Heart left ventricle (tissue), 16 donors: ENCODE results near the gene CEP170. TPM values are rescaled to one million over a fixed set of nuclear protein-coding genes. Genes with fewer than 3 reads are reported as not detected.

Source experiments
- ATAC-seq, 4 donors: fragments of 200-7000 bp; cut with Tn5 transposase; one replicate each; pipeline ENCODE4 v1.9.1; 2020 to 2022; ENCODE audit warnings: moderate library complexity in 4 of 4, mild to moderate bottlenecking in 3 of 4, moderate number of reproducible peaks in 1 of 4
- DNase-seq, 5 donors: peaks; one replicate each; pipeline ENCODE4 v3.0.0-alpha.2; 2020
- H3K27ac ChIP-seq, 12 donors: fragments of 200-600 bp; sonication (generic) in 4 of 12; one replicate each; pipeline versions ENCODE4 v1.5.0 to v1.8.0; 2016 to 2022; ENCODE audit warnings: mild to moderate bottlenecking in 2 of 12
- H3K27me3 ChIP-seq, 9 donors: fragments of 200-600 bp; sonication (generic) in 2 of 9; one replicate each; pipeline versions ENCODE4 v1.5.1 to v1.8.0; 2016 to 2022; ENCODE audit warnings: mild to moderate bottlenecking in 3 of 9
- H3K36me3 ChIP-seq, 9 donors: fragments of 200-600 bp; sonication (generic) in 2 of 9; one replicate each; pipeline versions ENCODE4 v1.5.0 to v1.8.0; 2018 to 2022; ENCODE audit warnings: mild to moderate bottlenecking in 2 of 9
- H3K4me1 ChIP-seq, 12 donors: fragments of 200-600 bp; sonication (generic) in 4 of 12; one replicate each; pipeline versions ENCODE4 v1.5.0 to v1.8.0; 2016 to 2022; ENCODE audit warnings: mild to moderate bottlenecking in 3 of 12
- H3K4me3 ChIP-seq, 12 donors: fragments of 200-600 bp; sonication (generic) in 4 of 12; one replicate each; pipeline versions ENCODE4 v1.5.0 to v1.8.0; 2017 to 2022; ENCODE audit warnings: mild to moderate bottlenecking in 9 of 12, moderate library complexity in 4 of 12
- H3K9me3 ChIP-seq, 12 donors: fragments of 200-600 bp; sonication (generic) in 4 of 12; one replicate each; pipeline versions ENCODE4 v1.5.0 to v1.8.0; 2016 to 2022; ENCODE audit warnings: mild to moderate bottlenecking in 1 of 12
- POLR2A ChIP-seq, 2 donors: fragments of 450-650 bp; IDR thresholded peaks; one replicate each; pipeline ENCODE4 v1.6.1; 2017; ENCODE audit warnings: antibody characterized with exemption in 2 of 2, mild to moderate bottlenecking in 2 of 2, moderate library complexity in 2 of 2
- WGBS, 4 donors: extraction: QIAGEN DNeasy Blood & Tissue Kit in 2 of 4; methylation state at CpG; one replicate each; pipeline versions ENCODE4 v1.1.5 to v1.1.7; 2013 to 2018; 5-methylcytosine and 5-hydroxymethylcytosine counted together
- intact Hi-C, 10 donors: fragments of 100-400 bp; cut with DNase I; formaldehyde crosslinking; loops; one replicate each; pipeline versions ENCODE4 v1.11.1 to v1.14.2; 2022
- polyA plus RNA-seq, 2 donors: library from polyadenylated mRNA; stranded (reverse); fragments of 200-250 nt; gene quantifications; one replicate each; pipeline ENCODE4 v1.2.3, GENCODE V29; 2013
- total RNA-seq, 9 donors: library from RNA; depleted of rRNA in 2 of 9; stranded (reverse); fragments of >200 nt in 2 of 9; fragmentation: NEBNext Ultra II Directional in 3 of 9; extraction: Animal tissue kit (Norgen Biotek cat#: 25700) in 3 of 9; gene quantifications; one replicate each; pipeline versions ENCODE4 v1.1.0 to v1.2.4, GENCODE V29; 2016 to 2023
- TF ChIP-seq, protein P1 (sequence below), 12 donors: fragments of 200-600 bp; sonication (generic) in 4 of 12; IDR thresholded peaks; one replicate each; pipeline versions ENCODE4 v1.5.0 to v1.8.0; 2018 to 2022; ENCODE audit warnings: antibody characterized with exemption in 12 of 12, mild to moderate bottlenecking in 5 of 12
- donor health status: ischemic (EF 13 %, LVEDD 7.1; RV severe dilation, severe dysfunction).
- donor health status: healthy with polysubstance abuse.
- donor health status: DM: no; HTN: yes; CAD: no.
- donor health status: DM: no; HTN: no; CAD: no.
- donor health status: ischemic (EF 25% LVEDD 6.9; RV normal size, moderate dysfunction).
- donor health status: ischemic (EF 25% LVEDD 5.7; RV mildly dilated, moderate dysfunction).
- donor health status: healthy.
- donor health status: DM: yes; HTN: yes; CAD: no.
- donor health status: ischemic (EF 35%, LVEDD 5.7; RV mildly dilated, moderate dysfunction).
- donor health status: nonischemic (EF 11% LVEDD 7.7; RV severe dilation, severe dysfunction).
- donor health status: DM: yes; HTN: yes; CAD: no.
- donor health status: PGD.
- donor health status: ischemic (EF 29% LVEDD 5.4; RV normal size, mild dysfunction).
- donor health status: nonischemic (EF 23%, LVEDD 6.1; RV moderate dilation, normal function).

Gene CEP170
- total and polyA plus RNA-seq, 11 donors = 9.7 to 70.3 (median 37.7) TPM

DNA sequence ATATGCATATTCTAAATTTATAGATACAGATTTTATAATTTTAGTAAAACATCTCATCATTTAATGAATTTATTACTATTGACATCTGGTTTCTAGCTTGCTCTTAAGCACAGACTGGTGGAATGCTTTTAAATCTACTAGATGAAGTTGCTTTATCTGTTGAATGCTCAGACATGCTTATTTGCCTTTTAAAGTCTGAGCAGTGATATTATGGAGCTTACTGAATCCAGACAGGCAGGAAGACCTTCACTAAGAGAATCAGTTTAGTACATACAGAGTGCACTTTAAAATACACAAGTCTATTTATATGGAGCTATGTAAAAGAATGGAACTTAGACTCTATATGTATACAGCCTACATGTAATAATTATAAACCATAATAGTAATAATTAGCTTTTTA lies 17.3 kb upstream of the CEP170 start:
- DNase-seq = no peak
- TF ChIP-seq POLR2A (IDR thresholded peaks at IDR 0.05) = no peak
- peaks cover 0 to 9% (median 0%) of the 10 kb centered on the region in 12 donors for H3K9me3 ChIP-seq
- H3K27me3 ChIP-seq = no peaks in the 10 kb centered on the region
- H3K4me1 ChIP-seq = peaks cover 0 to 37% (median 24%) of the 10 kb centered on the region in 12 donors
- no peak overlapping the region for H3K27ac ChIP-seq
- no peak for ATAC-seq
- intact Hi-C loops = no loop called here
- H3K4me3 ChIP-seq = no peak overlapping the region
- peaks cover 3 to 71% (median 58%) of the 10 kb centered on the region in 9 donors for H3K36me3 ChIP-seq

DNA sequence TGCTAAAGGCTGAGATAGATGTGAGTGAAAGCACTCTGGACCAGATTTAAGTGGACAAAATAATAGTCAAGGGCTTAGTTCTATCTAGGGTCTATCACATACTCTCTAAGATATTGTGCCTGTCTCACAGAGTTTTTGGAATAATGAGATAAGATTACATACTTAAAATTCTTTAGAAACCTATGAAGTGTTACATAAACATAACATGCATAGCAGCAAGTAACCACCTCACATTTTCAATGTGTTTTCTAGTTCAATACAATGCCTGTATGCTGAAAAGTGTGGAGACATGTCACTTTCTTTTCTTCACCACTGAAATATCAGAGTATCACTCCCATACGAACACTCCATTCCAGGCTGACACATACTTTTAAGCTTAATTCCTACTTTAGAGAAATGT lies 16.9 kb upstream of the CEP170 start:
- Histone ChIP-seq H3K4me1 (peaks cover 0 to 41% (median 24%) of the 10 kb centered on the region in 12 donors), H3K4me3 (no peak overlapping the region), H3K36me3 (peaks cover 1 to 67% (median 54%) of the 10 kb centered on the region in 9 donors), H3K9me3 (peaks cover 0 to 4% (median 0%) of the 10 kb centered on the region in 12 donors), H3K27ac (no peak overlapping the region), H3K27me3 (no peaks in the 10 kb centered on the region)
- DNase-seq = no peak
- intact Hi-C loops = no loop called here
- no peak for ATAC-seq
- no peak for TF ChIP-seq POLR2A (IDR thresholded peaks at IDR 0.05)
- TF ChIP-seq, protein P1, sequence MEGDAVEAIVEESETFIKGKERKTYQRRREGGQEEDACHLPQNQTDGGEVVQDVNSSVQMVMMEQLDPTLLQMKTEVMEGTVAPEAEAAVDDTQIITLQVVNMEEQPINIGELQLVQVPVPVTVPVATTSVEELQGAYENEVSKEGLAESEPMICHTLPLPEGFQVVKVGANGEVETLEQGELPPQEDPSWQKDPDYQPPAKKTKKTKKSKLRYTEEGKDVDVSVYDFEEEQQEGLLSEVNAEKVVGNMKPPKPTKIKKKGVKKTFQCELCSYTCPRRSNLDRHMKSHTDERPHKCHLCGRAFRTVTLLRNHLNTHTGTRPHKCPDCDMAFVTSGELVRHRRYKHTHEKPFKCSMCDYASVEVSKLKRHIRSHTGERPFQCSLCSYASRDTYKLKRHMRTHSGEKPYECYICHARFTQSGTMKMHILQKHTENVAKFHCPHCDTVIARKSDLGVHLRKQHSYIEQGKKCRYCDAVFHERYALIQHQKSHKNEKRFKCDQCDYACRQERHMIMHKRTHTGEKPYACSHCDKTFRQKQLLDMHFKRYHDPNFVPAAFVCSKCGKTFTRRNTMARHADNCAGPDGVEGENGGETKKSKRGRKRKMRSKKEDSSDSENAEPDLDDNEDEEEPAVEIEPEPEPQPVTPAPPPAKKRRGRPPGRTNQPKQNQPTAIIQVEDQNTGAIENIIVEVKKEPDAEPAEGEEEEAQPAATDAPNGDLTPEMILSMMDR (IDR thresholded peaks at IDR 0.05) = no peak
- 58 to 78% (median 64%) methylated on average over 1 of the region's 1 CpG for WGBS, 4 donors

DNA sequence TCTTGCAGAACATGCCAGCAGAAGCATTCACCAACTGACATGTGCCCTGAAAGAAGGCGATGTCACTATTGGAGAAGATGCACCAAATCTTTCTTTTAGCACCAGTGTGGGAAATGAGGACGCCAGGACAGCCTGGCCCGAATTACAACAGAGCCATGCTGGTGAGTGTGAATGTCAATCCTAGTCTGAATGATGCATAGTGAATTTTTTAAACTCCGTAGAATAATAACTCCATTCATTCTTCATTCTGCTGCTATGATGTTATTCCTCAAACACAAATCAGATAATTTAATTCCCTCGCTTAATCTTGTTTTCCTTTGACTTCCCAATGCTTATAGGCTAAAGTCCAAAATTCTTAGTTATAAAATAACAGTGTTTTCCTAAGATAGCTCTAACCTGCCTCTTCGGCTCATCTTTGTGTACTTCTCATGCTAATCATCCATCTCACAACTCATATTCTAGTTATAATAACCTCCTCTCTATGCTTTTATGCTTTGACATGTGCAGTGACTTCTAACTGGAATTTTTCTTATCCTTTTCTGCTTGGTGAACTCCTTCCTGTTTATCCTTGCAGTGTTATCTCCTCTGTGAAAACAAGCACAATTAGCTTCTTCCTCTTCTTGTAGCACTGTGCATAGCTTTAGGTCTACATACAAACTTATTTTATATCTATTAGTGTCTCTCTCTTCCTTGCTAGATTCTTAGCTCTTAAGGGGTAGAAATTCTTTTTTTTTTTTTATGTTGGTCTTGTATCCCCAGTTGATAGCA lies 15.2 kb upstream of the CEP170 start:
- Histone ChIP-seq H3K27ac (peak overlapping the region in 3 of 12 donors; percentile 23 to 90 (median 30)), H3K27me3 (no peaks in the 10 kb centered on the region), H3K9me3 (no peaks in the 10 kb centered on the region), H3K4me1 (peaks cover 0 to 58% (median 24%) of the 10 kb centered on the region in 12 donors), H3K36me3 (peaks cover 0 to 50% (median 38%) of the 10 kb centered on the region in 9 donors), H3K4me3 (no peak overlapping the region)
- TF ChIP-seq, protein P1 (IDR thresholded peaks at IDR 0.05) = no peak
- no peak for TF ChIP-seq POLR2A (IDR thresholded peaks at IDR 0.05)
- DNase-seq = no peak
- ATAC-seq = peak in 1 of 4 donors; percentile 13
- intact Hi-C loops = no loop called here
- 78 to 85% (median 81%) methylated on average over 6 of the region's 6 CpGs for WGBS, 4 donors

DNA sequence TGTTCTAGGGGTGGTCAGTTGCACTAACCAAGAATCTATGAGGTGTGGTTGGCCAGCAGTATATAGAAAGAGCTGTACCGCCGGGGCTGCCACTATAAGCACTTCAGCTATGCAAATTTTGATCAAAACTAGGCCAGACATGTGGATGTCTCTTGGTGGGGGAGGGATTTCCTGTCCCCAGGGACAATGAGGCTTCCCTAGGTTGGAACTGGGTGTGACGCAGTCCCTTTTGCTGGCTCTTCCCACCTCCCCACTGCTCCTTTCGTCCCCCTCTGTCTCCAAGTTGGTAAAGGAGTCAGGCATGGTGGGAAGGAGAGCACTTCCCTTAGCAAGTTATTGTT lies 14.3 kb upstream of the CEP170 start:
- H3K9me3 ChIP-seq = no peaks in the 10 kb centered on the region
- H3K27me3 ChIP-seq = no peaks in the 10 kb centered on the region
- 58 to 72% (median 68%) methylated on average over 4 of the region's 4 CpGs for WGBS, 4 donors
- H3K4me1 ChIP-seq = peaks cover 1 to 67% (median 30%) of the 10 kb centered on the region in 12 donors
- H3K36me3 ChIP-seq = peaks cover 0 to 42% (median 29%) of the 10 kb centered on the region in 9 donors
- ATAC-seq = peak in 1 of 4 donors; percentile 12
- intact Hi-C loops = no loop called here
- DNase-seq = no peak
- H3K27ac ChIP-seq = peak overlapping the region in 5 of 12 donors; percentile 4 to 90 (median 39)
- H3K4me3 ChIP-seq = peak overlapping the region in 5 of 12 donors; percentile 0 to 21 (median 16)
- TF ChIP-seq POLR2A (IDR thresholded peaks at IDR 0.05) = no peak
- TF ChIP-seq, protein P1 (IDR thresholded peaks at IDR 0.05) = no peak
